Psoas muscle (tissue), 8 donors: ENCODE results near the gene UPP1. TPM values are rescaled to one million over a fixed set of nuclear protein-coding genes. Genes with fewer than 3 reads are reported as not detected.
"Not testable (repeated sequence)": the region's sequence is repeated elsewhere in the genome, so short reads cannot be mapped to it uniquely, and the experiment has no call there.

Experiments
- ATAC-seq, 4 donors: fragments of 200-7000 bp; cut with Tn5 transposase; one replicate each; pipeline ENCODE4 v1.9.1; 2020; ENCODE audit warnings: moderate library complexity in 3 of 4, mild to moderate bottlenecking in 2 of 4
- DNase-seq, 2 donors: peaks; one replicate each; pipeline ENCODE4 v3.0.0-alpha.2; 2020
- H3K27ac ChIP-seq: fragments of 200-600 bp; one replicate; pipeline ENCODE4 v1.8.0; 2022
- H3K27me3 ChIP-seq, 3 donors: fragments of 200-600 bp in 1 of 3; one replicate each; pipeline versions ENCODE4 v1.6.1 to v1.8.0; 2013 to 2022; ENCODE audit warnings: low read length in 2 of 3, mild to moderate bottlenecking in 2 of 3, moderate library complexity in 1 of 3; ENCODE audit not compliant: insufficient read depth in 3 of 3
- H3K36me3 ChIP-seq, 2 donors: fragments of 200-600 bp in 1 of 2; one replicate each; pipeline versions ENCODE4 v1.6.1 to v1.8.0; 2013 to 2022; ENCODE audit warnings: low read depth in 1 of 2, mild to moderate bottlenecking in 1 of 2, moderate library complexity in 1 of 2; ENCODE audit not compliant: insufficient read depth in 1 of 2
- H3K4me1 ChIP-seq: fragments of 200-600 bp; one replicate; pipeline ENCODE4 v1.8.0; 2022
- H3K4me3 ChIP-seq: fragments of 200-600 bp; one replicate; pipeline ENCODE4 v1.8.0; 2022; ENCODE audit warnings: mild to moderate bottlenecking
- H3K9me3 ChIP-seq: fragments of 200-600 bp; one replicate; pipeline ENCODE4 v1.8.0; 2022
- WGBS, 3 donors: extraction: QIAGEN DNeasy Blood & Tissue Kit; methylation state at CpG; one replicate each; pipeline versions ENCODE4 v1.1.6 to v1.1.7; 2013; 5-methylcytosine and 5-hydroxymethylcytosine counted together
- intact Hi-C, 2 donors: fragments of 100-400 bp; cut with DNase I; formaldehyde crosslinking; loops; one replicate each; pipeline versions ENCODE4 v1.11.0 to v1.14.2; 2022
- polyA plus RNA-seq, 3 donors: library from polyadenylated mRNA; stranded (reverse); fragments of 200-250 nt; gene quantifications; one replicate each; pipeline ENCODE4 v1.2.3, GENCODE V29; 2013
- total RNA-seq, 4 donors: library from RNA; stranded (reverse); fragmentation: NEBNext Ultra II Directional in 2 of 4; extraction: Animal tissue kit (Norgen Biotek cat#: 25700) in 2 of 4; gene quantifications; one replicate each; pipeline versions ENCODE4 v1.2.1 to v1.2.4, GENCODE V29; 2021 to 2023
- TF ChIP-seq, protein P1 (sequence below): fragments of 200-600 bp; IDR thresholded peaks from one replicate; pipeline ENCODE4 v1.8.0; 2022; ENCODE audit warnings: antibody characterized with exemption
- donor health status: healthy with polysubstance abuse.
- donor health status: DM: no; HTN: no; CAD: no; lungs with moderate emphysema.
- donor health status: Bipolar disorder and iron deficiency.
- donor health status: healthy.
- donor health status: DM: yes; HTN: yes; CAD: no.
- donor health status: DM: no; HTN: no; CAD: no.
- donor health status: DM: no; HTN: no; CAD: no.
- donor health status: DM: yes; HTN: yes; CAD: no.

Gene UPP1
- total and polyA plus RNA-seq, 7 donors = 7.5 to 250 (median 11.9) TPM

GRCh38 chr7:48141521-48141920 is 52.5 kb downstream of the UPP1 start:
- TF ChIP-seq, protein P1, sequence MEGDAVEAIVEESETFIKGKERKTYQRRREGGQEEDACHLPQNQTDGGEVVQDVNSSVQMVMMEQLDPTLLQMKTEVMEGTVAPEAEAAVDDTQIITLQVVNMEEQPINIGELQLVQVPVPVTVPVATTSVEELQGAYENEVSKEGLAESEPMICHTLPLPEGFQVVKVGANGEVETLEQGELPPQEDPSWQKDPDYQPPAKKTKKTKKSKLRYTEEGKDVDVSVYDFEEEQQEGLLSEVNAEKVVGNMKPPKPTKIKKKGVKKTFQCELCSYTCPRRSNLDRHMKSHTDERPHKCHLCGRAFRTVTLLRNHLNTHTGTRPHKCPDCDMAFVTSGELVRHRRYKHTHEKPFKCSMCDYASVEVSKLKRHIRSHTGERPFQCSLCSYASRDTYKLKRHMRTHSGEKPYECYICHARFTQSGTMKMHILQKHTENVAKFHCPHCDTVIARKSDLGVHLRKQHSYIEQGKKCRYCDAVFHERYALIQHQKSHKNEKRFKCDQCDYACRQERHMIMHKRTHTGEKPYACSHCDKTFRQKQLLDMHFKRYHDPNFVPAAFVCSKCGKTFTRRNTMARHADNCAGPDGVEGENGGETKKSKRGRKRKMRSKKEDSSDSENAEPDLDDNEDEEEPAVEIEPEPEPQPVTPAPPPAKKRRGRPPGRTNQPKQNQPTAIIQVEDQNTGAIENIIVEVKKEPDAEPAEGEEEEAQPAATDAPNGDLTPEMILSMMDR = no peak
- H3K9me3 ChIP-seq = no peaks in the 10 kb centered on the region
- no peak overlapping the region for H3K27ac ChIP-seq
- no peaks in the 10 kb centered on the region for H3K36me3 ChIP-seq
- ATAC-seq (no peak), DNase-seq (no peak)
- no peak overlapping the region for H3K4me3 ChIP-seq
- intact Hi-C loops = no loop called here
- no peaks in the 10 kb centered on the region for H3K27me3 ChIP-seq
- 45 to 68% (median 65%) methylated on average over 1 of the region's 1 CpG for WGBS, 3 donors
- no peaks in the 10 kb centered on the region for H3K4me1 ChIP-seq

DNA sequence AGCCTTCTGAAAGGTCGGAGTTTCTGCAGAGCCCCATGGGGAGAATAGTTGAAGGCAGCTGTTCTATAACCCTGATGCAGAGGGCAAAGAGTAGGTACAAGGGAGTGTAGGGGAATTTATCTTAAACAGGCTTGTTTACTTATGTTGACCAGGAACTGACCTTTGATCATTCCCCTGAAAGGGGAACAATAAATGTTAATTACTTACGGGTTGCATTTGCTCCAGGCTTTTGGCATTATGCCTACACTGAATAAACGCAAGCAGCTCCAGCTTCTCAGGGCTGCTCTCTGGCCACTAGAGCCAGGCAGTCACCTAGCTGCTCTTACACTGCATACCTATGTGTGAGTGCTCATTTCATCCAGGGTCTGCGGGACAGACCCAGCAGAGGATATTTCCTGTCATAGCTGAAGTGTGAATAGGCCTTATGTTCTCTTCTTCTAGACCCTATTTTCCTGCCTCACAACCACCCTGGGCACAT is 55.3 kb downstream of the UPP1 start:
- Histone ChIP-seq H3K9me3 (no peaks in the 10 kb centered on the region), H3K36me3 (no peaks in the 10 kb centered on the region), H3K27me3 (no peaks in the 10 kb centered on the region), H3K27ac (no peak overlapping the region), H3K4me3 (no peak overlapping the region), H3K4me1 (no peaks in the 10 kb centered on the region)
- ATAC-seq (no peak), DNase-seq (no peak)
- 33 to 43% (median 42%) methylated on average over 4 of the region's 4 CpGs for WGBS, 3 donors
- TF ChIP-seq, protein P1 = no peak
- intact Hi-C loops = no loop called here

- ATAC-seq (no peak), DNase-seq (no peak)
- TF ChIP-seq, protein P1 = no peak
- no peaks in the 10 kb centered on the region for H3K27me3 ChIP-seq
- H3K4me3 ChIP-seq = no peak overlapping the region
- no peaks in the 10 kb centered on the region for H3K9me3 ChIP-seq
- 67 to 76% (median 73%) methylated on average over 4 of the region's 4 CpGs for WGBS, 3 donors
- no peaks in the 10 kb centered on the region for H3K4me1 ChIP-seq
- intact Hi-C loops = no loop called here
- H3K36me3 ChIP-seq = no peaks in the 10 kb centered on the region
- H3K27ac ChIP-seq = no peak overlapping the region
Measured at GRCh38 chr7:48147078-48147591, 58.1 kb downstream of the UPP1 start.

DNA sequence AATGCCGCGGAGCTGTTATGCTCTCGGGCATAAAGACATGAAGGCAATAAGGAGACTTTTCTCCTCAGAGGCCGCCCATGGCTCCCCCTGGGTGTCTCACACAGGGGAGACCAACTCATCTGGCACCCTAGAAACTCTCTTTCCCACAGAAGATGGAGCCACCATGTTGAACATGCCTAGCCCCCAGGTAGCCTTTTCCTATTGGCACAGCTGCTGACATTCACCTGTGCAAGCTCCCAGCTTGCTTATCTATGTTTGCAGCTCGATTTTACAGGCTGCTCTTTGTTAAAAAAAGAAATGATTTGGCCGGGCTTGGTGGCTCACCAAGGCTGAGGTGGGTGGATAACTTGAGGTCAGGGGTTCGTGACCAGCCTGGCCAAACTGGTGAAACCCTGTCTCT is 58.6 kb downstream of the UPP1 start:
- DNase-seq, H3K36me3 ChIP-seq, H3K27me3 ChIP-seq, H3K4me1 ChIP-seq, H3K27ac ChIP-seq, H3K4me3 ChIP-seq, ATAC-seq, H3K9me3 ChIP-seq, intact Hi-C loops: not testable (repeated sequence)
- 69 to 77% (median 73%) methylated on average over 7 of the region's 7 CpGs for WGBS, 3 donors

DNA sequence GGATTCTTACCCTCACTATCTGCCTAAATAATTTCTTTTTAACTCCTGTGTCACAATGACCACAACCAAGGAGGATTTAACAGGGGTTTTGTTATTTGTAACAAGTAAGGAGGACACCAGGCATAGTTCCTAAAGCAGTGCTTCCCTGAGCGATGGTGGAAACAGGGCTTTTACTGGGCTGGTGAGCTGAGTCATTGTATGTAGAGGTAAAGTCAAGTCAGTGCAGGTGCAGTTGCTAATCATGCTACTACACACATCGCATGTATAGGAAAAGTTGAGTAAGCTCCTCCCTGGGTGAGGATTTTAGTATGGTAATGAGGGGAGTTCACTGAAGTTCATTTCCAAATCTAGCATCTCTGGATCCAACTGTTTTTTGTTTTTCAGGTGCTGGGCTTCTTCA is 59.2 kb downstream of the UPP1 start:
- intact Hi-C loops = no loop called here
- no peaks in the 10 kb centered on the region for H3K36me3 ChIP-seq
- TF ChIP-seq, protein P1 = no peak
- ATAC-seq (no peak), DNase-seq (no peak)
- no peak overlapping the region for H3K27ac ChIP-seq
- no peaks in the 10 kb centered on the region for H3K4me1 ChIP-seq
- H3K27me3 ChIP-seq = no peaks in the 10 kb centered on the region
- H3K4me3 ChIP-seq = no peak overlapping the region
- no peaks in the 10 kb centered on the region for H3K9me3 ChIP-seq
- WGBS, 3 donors = 84 to 91% (median 90%) methylated on average over 2 of the region's 2 CpGs
